ENCODE data around the gene GNAL. TPM values are rescaled to one million over a fixed set of nuclear protein-coding genes. Genes with fewer than 3 reads are reported as not detected.
A peak's percentile ranks its signal among the peaks of the same experiment; 100 is the strongest.

Gene GNAL
- total RNA-seq, 1 experiment from 2014 or later, result 0.15 TPM

DNA sequence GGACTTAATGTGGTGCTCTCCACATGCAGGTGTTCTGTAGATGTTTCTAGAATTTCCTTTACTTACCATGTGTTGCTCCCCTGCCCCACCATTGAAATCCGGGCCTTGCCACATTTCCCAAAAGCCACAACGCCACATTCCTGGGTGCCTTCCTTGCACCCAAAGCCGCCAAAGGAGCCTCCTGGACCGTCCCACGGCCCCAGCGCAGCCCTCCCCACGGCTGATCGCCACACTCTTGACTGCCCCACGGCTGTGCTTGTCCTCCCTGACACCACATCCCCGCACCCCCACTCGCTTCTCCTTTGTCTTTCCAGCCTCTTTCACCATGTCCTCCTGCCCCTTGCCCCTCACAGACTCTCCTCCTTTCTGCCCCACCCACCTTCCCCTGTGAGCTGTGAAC lies 121.9 kb downstream of the GNAL start:
- Histone ChIP-seq H3K9me3 (ENCODE audit: low read length) (no peaks in the 10 kb centered on the region), H3K9me2 (replicated peaks; ENCODE audit: low read length) (no peaks in the 10 kb centered on the region), H3F3A (ENCODE audit: low read length, unreplicated experiment) (no peaks in the 10 kb centered on the region), H2AFZ (ENCODE audit: low read length) (no peak overlapping the region), H4K20me1 (ENCODE audit: low read length) (no peaks in the 10 kb centered on the region), H3K27me3 (ENCODE audit: low read length) (no peaks in the 10 kb centered on the region), H3K79me2 (ENCODE audit: low read length) (no peaks in the 10 kb centered on the region), H3K9ac (ENCODE audit: low read length) (no peak overlapping the region), H3K4me1 (ENCODE audit: insufficient read depth, low read length) (peaks cover 25% of the 10 kb centered on the region), H3K27ac (ENCODE audit: low read length) (no peak overlapping the region), H3K36me3 (ENCODE audit: low read depth, low read length) (no peaks in the 10 kb centered on the region), H3K4me3 (ENCODE audit: low read length) (no peak overlapping the region), H3K4me2 (ENCODE audit: low read length) (no peak overlapping the region)
- ATAC-seq (no peak), DNase-seq (no peak)
- TF ChIP-seq EZH2phosphoT487 (IDR thresholded peaks at IDR 0.05; ENCODE audit: borderline replicate concordance, low read length), result no peak
- TF ChIP-seq EZH2 (IDR thresholded peaks at IDR 0.05; ENCODE audit: low read length, unreplicated experiment), result no peak
- TF ChIP-seq, protein P1, sequence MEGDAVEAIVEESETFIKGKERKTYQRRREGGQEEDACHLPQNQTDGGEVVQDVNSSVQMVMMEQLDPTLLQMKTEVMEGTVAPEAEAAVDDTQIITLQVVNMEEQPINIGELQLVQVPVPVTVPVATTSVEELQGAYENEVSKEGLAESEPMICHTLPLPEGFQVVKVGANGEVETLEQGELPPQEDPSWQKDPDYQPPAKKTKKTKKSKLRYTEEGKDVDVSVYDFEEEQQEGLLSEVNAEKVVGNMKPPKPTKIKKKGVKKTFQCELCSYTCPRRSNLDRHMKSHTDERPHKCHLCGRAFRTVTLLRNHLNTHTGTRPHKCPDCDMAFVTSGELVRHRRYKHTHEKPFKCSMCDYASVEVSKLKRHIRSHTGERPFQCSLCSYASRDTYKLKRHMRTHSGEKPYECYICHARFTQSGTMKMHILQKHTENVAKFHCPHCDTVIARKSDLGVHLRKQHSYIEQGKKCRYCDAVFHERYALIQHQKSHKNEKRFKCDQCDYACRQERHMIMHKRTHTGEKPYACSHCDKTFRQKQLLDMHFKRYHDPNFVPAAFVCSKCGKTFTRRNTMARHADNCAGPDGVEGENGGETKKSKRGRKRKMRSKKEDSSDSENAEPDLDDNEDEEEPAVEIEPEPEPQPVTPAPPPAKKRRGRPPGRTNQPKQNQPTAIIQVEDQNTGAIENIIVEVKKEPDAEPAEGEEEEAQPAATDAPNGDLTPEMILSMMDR (conservative IDR thresholded peaks at IDR 0.05; ENCODE audit: low read depth, low read length), result no peak
- BruUV-seq (replicated peaks), result no TSS peak
- ChIA-PET CTCF (no interaction called here), POLR2A (ENCODE audit: unreplicated experiment) (no interaction called here)
- intact Hi-C loops (cut with micrococcal nuclease), result no loop called here

GRCh38 chr18:11817229-11817628 lies 128.2 kb downstream of the GNAL start:
- DNase-seq (no peak), ATAC-seq (no peak)
- Histone ChIP-seq H4K20me1 (ENCODE audit: low read length) (no peaks in the 10 kb centered on the region), H3K27me3 (ENCODE audit: low read length) (peaks cover 12% of the 10 kb centered on the region), H3K79me2 (ENCODE audit: low read length) (no peaks in the 10 kb centered on the region), H3K9me3 (ENCODE audit: low read length) (no peaks in the 10 kb centered on the region), H3K9me2 (replicated peaks; ENCODE audit: low read length) (no peaks in the 10 kb centered on the region), H2AFZ (ENCODE audit: low read length) (no peak overlapping the region), H3F3A (ENCODE audit: low read length, unreplicated experiment) (no peaks in the 10 kb centered on the region), H3K9ac (ENCODE audit: low read length) (no peak overlapping the region), H3K4me1 (ENCODE audit: insufficient read depth, low read length) (no peaks in the 10 kb centered on the region), H3K4me2 (ENCODE audit: low read length) (no peak overlapping the region), H3K27ac (ENCODE audit: low read length) (no peak overlapping the region), H3K4me3 (ENCODE audit: low read length) (no peak overlapping the region), H3K36me3 (ENCODE audit: low read depth, low read length) (no peaks in the 10 kb centered on the region)
- no TSS peak for BruUV-seq (replicated peaks)
- POLR2A ChIA-PET (ENCODE audit: unreplicated experiment), result no interaction called here
- TF ChIP-seq EZH2phosphoT487 (IDR thresholded peaks at IDR 0.05; ENCODE audit: borderline replicate concordance, low read length), result no peak
- TF ChIP-seq EZH2 (IDR thresholded peaks at IDR 0.05; ENCODE audit: low read length, unreplicated experiment), result no peak
- TF ChIP-seq, protein P1 (conservative IDR thresholded peaks at IDR 0.05; ENCODE audit: low read depth, low read length), result no peak
- intact Hi-C loops (cut with micrococcal nuclease), result no loop called here
- CTCF ChIA-PET, result no interaction called here

DNA sequence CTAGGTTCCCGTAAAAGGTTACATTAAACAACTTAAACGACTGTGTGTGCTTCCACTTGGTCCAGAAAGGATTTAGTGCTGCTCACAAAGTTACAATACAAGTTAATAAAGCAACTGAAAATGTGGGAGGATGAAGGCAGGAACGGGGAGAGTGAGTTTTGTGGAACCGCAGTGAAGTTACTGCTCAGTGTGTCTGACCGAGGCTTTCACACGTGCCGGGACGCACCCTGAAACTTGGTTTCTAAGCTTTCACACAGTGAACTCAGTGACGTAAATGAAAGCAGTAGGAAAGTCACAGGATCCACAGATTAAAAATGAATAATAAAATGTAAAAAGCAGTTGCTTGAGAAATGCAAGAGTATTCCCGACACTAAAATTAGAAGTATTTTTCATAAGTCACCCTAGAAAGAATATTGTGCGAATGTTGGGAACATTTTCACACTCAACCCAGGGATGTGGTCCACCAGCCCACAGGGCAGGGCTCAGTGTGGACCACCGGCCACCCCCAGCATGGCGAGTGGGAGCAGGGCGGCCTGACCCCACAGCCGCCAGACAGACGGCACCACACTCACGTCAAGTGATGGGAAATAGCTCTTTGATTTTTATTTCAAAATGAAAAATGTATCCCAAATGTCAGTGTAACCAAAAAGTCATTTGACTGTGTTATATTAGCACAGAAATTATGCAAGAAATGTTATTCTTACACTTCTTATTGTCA lies 129.6 kb downstream of the GNAL start:
- Histone ChIP-seq H4K20me1 (ENCODE audit: low read length) (no peaks in the 10 kb centered on the region), H3K9ac (ENCODE audit: low read length) (no peak overlapping the region), H3F3A (ENCODE audit: low read length, unreplicated experiment) (no peaks in the 10 kb centered on the region), H3K4me2 (ENCODE audit: low read length) (no peak overlapping the region), H3K9me3 (ENCODE audit: low read length) (no peaks in the 10 kb centered on the region), H3K4me3 (ENCODE audit: low read length) (no peak overlapping the region), H3K79me2 (ENCODE audit: low read length) (no peaks in the 10 kb centered on the region), H2AFZ (ENCODE audit: low read length) (peak overlapping the region; percentile 51; the same call in 1 of the 2 replicates), H3K36me3 (ENCODE audit: low read depth, low read length) (no peaks in the 10 kb centered on the region), H3K4me1 (ENCODE audit: insufficient read depth, low read length) (no peaks in the 10 kb centered on the region), H3K27ac (ENCODE audit: low read length) (no peak overlapping the region), H3K9me2 (replicated peaks; ENCODE audit: low read length) (no peaks in the 10 kb centered on the region), H3K27me3 (ENCODE audit: low read length) (peaks cover 12% of the 10 kb centered on the region)
- ChIA-PET POLR2A (ENCODE audit: unreplicated experiment) (interaction anchor here (0.6 kb wide), 1 partner anchor 162 kb away, joined by 8 read pairs; the partner anchor contains the start of gene IMPA2), CTCF (no interaction called here)
- BruUV-seq (replicated peaks), result no TSS peak
- intact Hi-C loops (cut with micrococcal nuclease), result no loop called here
- ATAC-seq (no peak), DNase-seq (no peak)
- TF ChIP-seq EZH2phosphoT487 (IDR thresholded peaks at IDR 0.05; ENCODE audit: borderline replicate concordance, low read length), result no peak
- TF ChIP-seq, protein P1 (conservative IDR thresholded peaks at IDR 0.05; ENCODE audit: low read depth, low read length), result no peak
- no peak for TF ChIP-seq EZH2 (IDR thresholded peaks at IDR 0.05; ENCODE audit: low read length, unreplicated experiment)
